Mesendoderm (in vitro differentiated cells): ENCODE data around the gene ARMC8.
A peak's percentile ranks its signal among the peaks of the same experiment; 100 is the strongest.

Experiments used
- DNase-seq: peaks from one replicate; pipeline ENCODE4 v3.0.0; 2013
- H2AK5ac ChIP-seq: 2 replicates; pipeline ENCODE4 v1.6.1; 2013; ENCODE audit warnings: low read length, inconsistent platforms
- H2BK120ac ChIP-seq: 2 replicates; pipeline ENCODE4 v1.6.1; 2013; ENCODE audit warnings: low read depth, mild to moderate bottlenecking, low read length, moderate library complexity, mixed read lengths
- H2BK15ac ChIP-seq: replicated peaks from 2 replicates; pipeline ENCODE4 v1.6.1; 2013; ENCODE audit warnings: low read depth, mild to moderate bottlenecking, moderate library complexity
- H2BK5ac ChIP-seq: 2 replicates; pipeline ENCODE4 v1.6.1; 2013; ENCODE audit warnings: low read length, inconsistent platforms
- H3K18ac ChIP-seq: 2 replicates; pipeline ENCODE4 v1.6.1; 2013; ENCODE audit warnings: mild to moderate bottlenecking, low read length, mixed read lengths
- H3K23ac ChIP-seq: one replicate; pipeline ENCODE4 v1.6.1; 2013; ENCODE audit warnings: low read length
- H3K27ac ChIP-seq: 2 replicates; pipeline ENCODE4 v1.5.1; 2013; ENCODE audit warnings: low read depth, mild to moderate bottlenecking, inconsistent platforms, low read length, moderate library complexity
- H3K27me3 ChIP-seq: 2 replicates; pipeline ENCODE4 v1.6.1; 2013; ENCODE audit warnings: low read length, control low read depth, mild to moderate bottlenecking, inconsistent platforms; ENCODE audit not compliant: insufficient read depth, poor library complexity
- H3K36me3 ChIP-seq: 2 replicates; pipeline ENCODE4 v1.6.1; 2013; ENCODE audit warnings: low read length, inconsistent platforms; ENCODE audit not compliant: control insufficient read depth, insufficient read depth
- H3K4ac ChIP-seq: one replicate; pipeline ENCODE4 v1.6.1; 2013; ENCODE audit warnings: low read depth, mild to moderate bottlenecking, low read length, moderate library complexity
- H3K4me1 ChIP-seq: 2 replicates; pipeline ENCODE4 v1.6.1; 2013; ENCODE audit warnings: low read depth, low read length, inconsistent platforms; ENCODE audit not compliant: control insufficient read depth
- H3K4me2 ChIP-seq: 2 replicates; pipeline ENCODE4 v1.6.1; 2013; ENCODE audit warnings: low read length
- H3K4me3 ChIP-seq: 2 replicates; pipeline ENCODE4 v1.5.1; 2013; ENCODE audit warnings: mild to moderate bottlenecking, low read length
- H3K56ac ChIP-seq: one replicate; pipeline ENCODE4 v1.6.1; 2013; ENCODE audit warnings: low read length
- H3K79me1 ChIP-seq: 2 replicates; pipeline ENCODE4 v1.6.1; 2013; ENCODE audit warnings: low read length, inconsistent platforms
- H3K79me2 ChIP-seq: 2 replicates; pipeline ENCODE4 v1.6.1; 2013; ENCODE audit warnings: mild to moderate bottlenecking, low read length; ENCODE audit not compliant: control insufficient read depth, insufficient read depth
- H3K9ac ChIP-seq: 2 replicates; pipeline ENCODE4 v1.6.1; 2013; ENCODE audit warnings: low read length, inconsistent platforms
- H4K5ac ChIP-seq: one replicate; pipeline ENCODE4 v1.6.1; 2013; ENCODE audit warnings: low read length
- H4K8ac ChIP-seq: one replicate; pipeline ENCODE4 v1.6.1; 2013; ENCODE audit warnings: low read depth, mild to moderate bottlenecking, control low read depth, low read length, moderate library complexity
- WGBS: extraction: QIAGEN DNeasy Blood & Tissue Kit; methylation state at CpG from one replicate; pipeline ENCODE4 v1.1.7; 2013; ENCODE audit warnings: low lambda C conversion rate, missing lambda C conversion rate; ENCODE audit not compliant: insufficient coverage; ENCODE audit errors: extremely low coverage; 5-methylcytosine and 5-hydroxymethylcytosine counted together

ARMC8 gene

GRCh38 chr3:138188013-138188730, 1.1 kb downstream of the ARMC8 start:
- no peak overlapping the region for H3K27ac ChIP-seq

GRCh38 chr3:138195481-138195880, 8.4 kb downstream of the ARMC8 start:
- no peak overlapping the region for H3K27ac ChIP-seq
- no peak overlapping the region for H2BK15ac ChIP-seq
- DNase-seq: no peak
- no peaks in the 10 kb centered on the region for H3K27me3 ChIP-seq
- no peak overlapping the region for H3K9ac ChIP-seq
- H3K56ac ChIP-seq: no peak overlapping the region
- no peaks in the 10 kb centered on the region for H3K36me3 ChIP-seq
- H2BK5ac ChIP-seq: no peak overlapping the region
- H2AK5ac ChIP-seq: no peak overlapping the region
- H3K4ac ChIP-seq: no peak overlapping the region
- H3K79me2 ChIP-seq: peaks cover 57% of the 10 kb centered on the region
- no peak overlapping the region for H4K5ac ChIP-seq
- WGBS: no CpG with 5 or more reads among the region's 2 CpGs
- no peak overlapping the region for H3K23ac ChIP-seq
- H3K4me2 ChIP-seq: no peak overlapping the region
- H3K79me1 ChIP-seq: peaks cover 13% of the 10 kb centered on the region
- no peaks in the 10 kb centered on the region for H3K4me1 ChIP-seq
- H3K18ac ChIP-seq: no peak overlapping the region
- H4K8ac ChIP-seq: no peak overlapping the region
- H2BK120ac ChIP-seq: no peak overlapping the region
- no peak overlapping the region for H3K4me3 ChIP-seq

More at GRCh38 chr3:138188013-138188730, 1.1 kb downstream of the ARMC8 start:
- no CpG with 5 or more reads among the region's 17 CpGs for WGBS
- no peak overlapping the region for H4K5ac ChIP-seq
- H3K27me3 ChIP-seq: no peaks in the 10 kb centered on the region
- no peak overlapping the region for H2BK120ac ChIP-seq
- no peak for DNase-seq
- H3K79me1 ChIP-seq: peaks cover 5% of the 10 kb centered on the region
- no peak overlapping the region for H3K4ac ChIP-seq
- H4K8ac ChIP-seq: no peak overlapping the region
- peaks cover 7% of the 10 kb centered on the region for H3K4me1 ChIP-seq
- no peak overlapping the region for H2AK5ac ChIP-seq
- no peaks in the 10 kb centered on the region for H3K36me3 ChIP-seq
- H2BK15ac ChIP-seq: no peak overlapping the region
- peak overlapping the region; percentile 95 for H3K4me3 ChIP-seq
- H3K9ac ChIP-seq: peak overlapping the region; percentile 75
- H3K4me2 ChIP-seq: peak overlapping the region; percentile 96
- no peak overlapping the region for H3K18ac ChIP-seq
- peak overlapping the region; percentile 88 for H3K56ac ChIP-seq
- H3K23ac ChIP-seq: peak overlapping the region; percentile 95
- peaks cover 42% of the 10 kb centered on the region for H3K79me2 ChIP-seq
- no peak overlapping the region for H2BK5ac ChIP-seq

- H2BK5ac ChIP-seq: no peak overlapping the region
- no peak overlapping the region for H3K9ac ChIP-seq
- no CpG with 5 or more reads among the region's 2 CpGs for WGBS
- no peak overlapping the region for H2BK15ac ChIP-seq
- H3K18ac ChIP-seq: no peak overlapping the region
- H3K36me3 ChIP-seq: no peaks in the 10 kb centered on the region
- H3K4ac ChIP-seq: no peak overlapping the region
- H4K5ac ChIP-seq: no peak overlapping the region
- H2AK5ac ChIP-seq: no peak overlapping the region
- H3K23ac ChIP-seq: no peak overlapping the region
- H3K79me2 ChIP-seq: peaks cover 56% of the 10 kb centered on the region
- peaks cover 14% of the 10 kb centered on the region for H3K79me1 ChIP-seq
- no peak overlapping the region for H3K27ac ChIP-seq
- H3K4me1 ChIP-seq: no peaks in the 10 kb centered on the region
- no peak overlapping the region for H3K56ac ChIP-seq
- H4K8ac ChIP-seq: no peak overlapping the region
- no peak overlapping the region for H3K4me3 ChIP-seq
- no peak for DNase-seq
- H3K27me3 ChIP-seq: no peaks in the 10 kb centered on the region
- no peak overlapping the region for H3K4me2 ChIP-seq
- no peak overlapping the region for H2BK120ac ChIP-seq
Observed at GRCh38 chr3:138196023-138196422, 8.9 kb downstream of the ARMC8 start.

GRCh38 chr3:138197058-138197457, 10.0 kb downstream of the ARMC8 start:
- Histone ChIP-seq H3K27ac (no peak overlapping the region), H2AK5ac (no peak overlapping the region), H2BK120ac (no peak overlapping the region), H2BK5ac (no peak overlapping the region), H3K9ac (no peak overlapping the region), H3K36me3 (no peaks in the 10 kb centered on the region), H3K4me3 (no peak overlapping the region), H3K79me1 (peaks cover 13% of the 10 kb centered on the region), H2BK15ac (no peak overlapping the region), H3K4me2 (no peak overlapping the region), H3K23ac (no peak overlapping the region), H4K5ac (no peak overlapping the region), H3K4me1 (no peaks in the 10 kb centered on the region), H3K27me3 (no peaks in the 10 kb centered on the region), H3K56ac (no peak overlapping the region), H3K18ac (no peak overlapping the region), H3K4ac (no peak overlapping the region), H3K79me2 (peaks cover 57% of the 10 kb centered on the region), H4K8ac (no peak overlapping the region)
- WGBS: no CpG with 5 or more reads among the region's 5 CpGs
- DNase-seq: peak; percentile 55

GRCh38 chr3:138197524-138197923, 10.4 kb downstream of the ARMC8 start:
- Histone ChIP-seq H3K4me2 (no peak overlapping the region), H3K9ac (no peak overlapping the region), H3K79me1 (peaks cover 11% of the 10 kb centered on the region), H3K4me3 (no peak overlapping the region), H2BK15ac (no peak overlapping the region), H3K79me2 (peaks cover 55% of the 10 kb centered on the region), H2BK5ac (no peak overlapping the region), H4K5ac (no peak overlapping the region), H3K4ac (no peak overlapping the region), H4K8ac (no peak overlapping the region), H3K18ac (no peak overlapping the region), H3K23ac (no peak overlapping the region), H3K27ac (no peak overlapping the region), H2AK5ac (no peak overlapping the region), H3K27me3 (no peaks in the 10 kb centered on the region), H3K56ac (no peak overlapping the region), H3K4me1 (no peaks in the 10 kb centered on the region), H2BK120ac (no peak overlapping the region), H3K36me3 (no peaks in the 10 kb centered on the region)
- no CpG with 5 or more reads among the region's 1 CpG for WGBS
- DNase-seq: no peak

GRCh38 chr3:138199851-138200250, 12.8 kb downstream of the ARMC8 start:
- Histone ChIP-seq H2BK120ac (no peak overlapping the region), H3K4ac (no peak overlapping the region), H3K56ac (no peak overlapping the region), H3K27me3 (no peaks in the 10 kb centered on the region), H2AK5ac (no peak overlapping the region), H3K27ac (no peak overlapping the region), H3K36me3 (no peaks in the 10 kb centered on the region), H2BK15ac (no peak overlapping the region), H3K4me2 (no peak overlapping the region), H4K8ac (no peak overlapping the region), H2BK5ac (no peak overlapping the region), H3K23ac (no peak overlapping the region), H3K4me3 (no peak overlapping the region), H3K4me1 (no peaks in the 10 kb centered on the region), H3K79me2 (peaks cover 53% of the 10 kb centered on the region), H3K18ac (no peak overlapping the region), H3K79me1 (peaks cover 17% of the 10 kb centered on the region), H4K5ac (no peak overlapping the region), H3K9ac (no peak overlapping the region)
- whole genome bisulfite sequencing: no CpG with 5 or more reads among the region's 2 CpGs
- no peak for DNase-seq
